Activated CD4-positive, alpha-beta T cell treated with anti-CD3 and anti-CD28 coated beads, Interleukin-2, amount 10 ng/mL, durations not matched to agents 7 days and 5 days (primary cell): ENCODE measurements around the gene ZNF77. TPM values are rescaled to one million over a fixed set of nuclear protein-coding genes. Genes with fewer than 3 reads are reported as not detected.
"Not testable (repeated sequence)": the region's sequence is repeated elsewhere in the genome, so short reads cannot be mapped to it uniquely, and the experiment has no call there.

Source experiments
- CTCF ChIA-PET: fragments of 350-600 bp; sonication (Branson Sonifier 250); formaldehyde crosslinking; loops from one replicate; lab custom pipeline; 2021; ENCODE audit warnings: antibody characterized with exemption; lab: Charles Lee
- POLR2A ChIA-PET: fragments of 350-600 bp; sonication (Branson Sonifier 250); formaldehyde crosslinking; loops from one replicate; lab custom pipeline; 2021; ENCODE audit warnings: antibody characterized with exemption; lab: Charles Lee
- DNase-seq: peaks from one replicate; pipeline ENCODE4 v3.0.0-alpha.2; 2020
- H3K27ac Mint-ChIP-seq: one replicate; pipeline ENCODE4 v1.8.0; 2021; ENCODE audit warnings: mild to moderate bottlenecking, moderate library complexity, mixed read lengths
- H3K27me3 Mint-ChIP-seq: one replicate; pipeline ENCODE4 v1.8.0; 2021; ENCODE audit warnings: mixed read lengths
- H3K36me3 Mint-ChIP-seq: one replicate; pipeline ENCODE4 v1.8.0; 2021; ENCODE audit warnings: low read depth, mixed read lengths
- H3K4me1 Mint-ChIP-seq: one replicate; pipeline ENCODE4 v1.8.0; 2021; ENCODE audit warnings: mixed read lengths
- H3K4me3 Mint-ChIP-seq: one replicate; pipeline ENCODE4 v1.8.0; 2021; ENCODE audit warnings: mild to moderate bottlenecking, moderate library complexity, mixed read lengths
- H3K9me3 Mint-ChIP-seq: one replicate; pipeline ENCODE4 v1.8.0; 2021; ENCODE audit warnings: mixed read lengths
- total RNA-seq, 2 experiments: library from RNA; stranded (reverse); gene quantifications; one replicate each; pipeline ENCODE4 v1.2.3, GENCODE V29; 2021

Gene ZNF77
- total RNA-seq, 2 experiments from 2014 or later: 4.6 to 5.6 TPM

GRCh38 chr19:2935863-2936262 is 8.9 kb downstream of the ZNF77 start:
- POLR2A ChIA-PET, H3K4me1 Mint-ChIP-seq: not testable (repeated sequence)

GRCh38 chr19:2933490-2933910 is 11.3 kb downstream of the ZNF77 start:
- Mint-ChIP-seq H3K9me3 (peaks cover 38% of the 10 kb centered on the region), H3K36me3 (peaks cover 61% of the 10 kb centered on the region), H3K27me3 (no peaks in the 10 kb centered on the region), H3K4me3 (no peak overlapping the region), H3K4me1 (no peaks in the 10 kb centered on the region), H3K27ac (no peak overlapping the region)
- POLR2A ChIA-PET: no interaction called here
- DNase-seq: no peak
- CTCF ChIA-PET: no interaction called here

More at GRCh38 chr19:2935863-2936262, 8.9 kb downstream of the ZNF77 start:
- H3K4me3 Mint-ChIP-seq, H3K27me3 Mint-ChIP-seq, CTCF ChIA-PET, H3K27ac Mint-ChIP-seq, DNase-seq: not testable (repeated sequence)
- Mint-ChIP-seq H3K9me3 (peaks cover 34% of the 10 kb centered on the region), H3K36me3 (peaks cover 62% of the 10 kb centered on the region)

GRCh38 chr19:2927032-2927430 is 17.7 kb downstream of the ZNF77 start:
- DNase-seq: no peak
- Mint-ChIP-seq H3K9me3 (peaks cover 20% of the 10 kb centered on the region), H3K4me3 (no peak overlapping the region), H3K4me1 (no peaks in the 10 kb centered on the region), H3K27me3 (no peaks in the 10 kb centered on the region), H3K27ac (no peak overlapping the region), H3K36me3 (peaks cover 17% of the 10 kb centered on the region)
- ChIA-PET CTCF (interaction anchor here (0.7 kb wide), 1 partner anchor 23 kb away, joined by 3 read pairs; no protein-coding TSS in a partner anchor), POLR2A (no interaction called here)

GRCh38 chr19:2926341-2927031 is 18.3 kb downstream of the ZNF77 start:
- no peak overlapping the region for H3K27ac Mint-ChIP-seq
- POLR2A ChIA-PET: no interaction called here
- CTCF ChIA-PET: no interaction called here
- peaks cover 17% of the 10 kb centered on the region for H3K9me3 Mint-ChIP-seq
- H3K27me3 Mint-ChIP-seq: no peaks in the 10 kb centered on the region
- no peaks in the 10 kb centered on the region for H3K4me1 Mint-ChIP-seq
- no peak overlapping the region for H3K4me3 Mint-ChIP-seq
- DNase-seq: no peak
- peaks cover 15% of the 10 kb centered on the region for H3K36me3 Mint-ChIP-seq

GRCh38 chr19:2923510-2923909 is 21.3 kb downstream of the ZNF77 start:
- POLR2A ChIA-PET: no interaction called here
- Mint-ChIP-seq H3K27me3 (no peaks in the 10 kb centered on the region), H3K36me3 (peaks cover 17% of the 10 kb centered on the region), H3K27ac (no peak overlapping the region), H3K4me1 (no peaks in the 10 kb centered on the region), H3K4me3 (no peak overlapping the region), H3K9me3 (peaks cover 18% of the 10 kb centered on the region)
- no peak for DNase-seq
- CTCF ChIA-PET: interaction anchor here (0.6 to 2.3 kb wide), 5 partner anchors 10 to 899 kb away, joined by 3 to 10 read pairs (median 3); no protein-coding TSS in a partner anchor

GRCh38 chr19:2922987-2923386 is 21.8 kb downstream of the ZNF77 start:
- POLR2A ChIA-PET: no interaction called here
- no peak overlapping the region for H3K4me3 Mint-ChIP-seq
- H3K27me3 Mint-ChIP-seq: no peaks in the 10 kb centered on the region
- CTCF ChIA-PET: interaction anchor here (0.6 to 2.3 kb wide), 4 partner anchors 10 to 269 kb away, joined by 3 to 10 read pairs (median 3); no protein-coding TSS in a partner anchor
- no peaks in the 10 kb centered on the region for H3K4me1 Mint-ChIP-seq
- H3K27ac Mint-ChIP-seq: no peak overlapping the region
- H3K9me3 Mint-ChIP-seq: peaks cover 20% of the 10 kb centered on the region
- H3K36me3 Mint-ChIP-seq: peaks cover 20% of the 10 kb centered on the region
- no peak for DNase-seq

GRCh38 chr19:2917275-2918184 is 27.2 kb downstream of the ZNF77 start:
- peaks cover 63% of the 10 kb centered on the region for H3K36me3 Mint-ChIP-seq
- POLR2A ChIA-PET: no interaction called here
- DNase-seq: no peak
- no peak overlapping the region for H3K4me3 Mint-ChIP-seq
- H3K27ac Mint-ChIP-seq: no peak overlapping the region
- no peaks in the 10 kb centered on the region for H3K27me3 Mint-ChIP-seq
- CTCF ChIA-PET: no interaction called here
- H3K4me1 Mint-ChIP-seq: no peaks in the 10 kb centered on the region
- H3K9me3 Mint-ChIP-seq: peaks cover 41% of the 10 kb centered on the region

GRCh38 chr19:2912306-2912705 is 32.5 kb downstream of the ZNF77 start:
- no peaks in the 10 kb centered on the region for H3K27me3 Mint-ChIP-seq

GRCh38 chr19:2906631-2907195 is 38.1 kb downstream of the ZNF77 start:
- ChIA-PET CTCF (no interaction called here), POLR2A (no interaction called here)
- H3K9me3 Mint-ChIP-seq: peaks cover 15% of the 10 kb centered on the region
- no peak overlapping the region for H3K4me3 Mint-ChIP-seq
- H3K27me3 Mint-ChIP-seq: no peaks in the 10 kb centered on the region
- H3K27ac Mint-ChIP-seq: no peak overlapping the region
- H3K36me3 Mint-ChIP-seq: peaks cover 16% of the 10 kb centered on the region
- no peak for DNase-seq
- H3K4me1 Mint-ChIP-seq: peaks cover 25% of the 10 kb centered on the region

More at GRCh38 chr19:2912306-2912705, 32.5 kb downstream of the ZNF77 start:
- no peak overlapping the region for H3K27ac Mint-ChIP-seq
- no peak for DNase-seq
- no peak overlapping the region for H3K4me3 Mint-ChIP-seq
- peaks cover 9% of the 10 kb centered on the region for H3K4me1 Mint-ChIP-seq
- peaks cover 62% of the 10 kb centered on the region for H3K36me3 Mint-ChIP-seq
- ChIA-PET POLR2A (no interaction called here), CTCF (interaction anchor here (1.0 to 2.6 kb wide), 3 partner anchors 12 to 39 kb away, joined by 3 to 10 read pairs (median 4); no protein-coding TSS in a partner anchor)
- peaks cover 45% of the 10 kb centered on the region for H3K9me3 Mint-ChIP-seq

- H3K9me3 Mint-ChIP-seq: peaks cover 13% of the 10 kb centered on the region
- H3K4me1 Mint-ChIP-seq: peaks cover 28% of the 10 kb centered on the region
- H3K36me3 Mint-ChIP-seq: peaks cover 12% of the 10 kb centered on the region
- no peaks in the 10 kb centered on the region for H3K27me3 Mint-ChIP-seq
- ChIA-PET POLR2A (no interaction called here), CTCF (no interaction called here)
- no peak overlapping the region for H3K4me3 Mint-ChIP-seq
- DNase-seq: no peak
- no peak overlapping the region for H3K27ac Mint-ChIP-seq
These were observed 38.8 kb downstream of the ZNF77 start for GRCh38 chr19:2905918-2906519.

- POLR2A ChIA-PET, CTCF ChIA-PET, H3K9me3 Mint-ChIP-seq: not testable (repeated sequence)
These were observed 41.4 kb downstream of the ZNF77 start for GRCh38 chr19:2903326-2903725.

GRCh38 chr19:2902590-2903218 is 42.1 kb downstream of the ZNF77 start:
- ChIA-PET POLR2A (no interaction called here), CTCF (no interaction called here)
- no peaks in the 10 kb centered on the region for H3K27me3 Mint-ChIP-seq
- peaks cover 7% of the 10 kb centered on the region for H3K9me3 Mint-ChIP-seq
- no peak overlapping the region for H3K27ac Mint-ChIP-seq
- H3K36me3 Mint-ChIP-seq: peaks cover 8% of the 10 kb centered on the region
- DNase-seq: no peak
- H3K4me3 Mint-ChIP-seq: no peak overlapping the region
- H3K4me1 Mint-ChIP-seq: peaks cover 26% of the 10 kb centered on the region

More at GRCh38 chr19:2903326-2903725, 41.4 kb downstream of the ZNF77 start:
- H3K27ac Mint-ChIP-seq, H3K27me3 Mint-ChIP-seq, DNase-seq, H3K36me3 Mint-ChIP-seq, H3K4me3 Mint-ChIP-seq: not testable (repeated sequence)
- peaks cover 26% of the 10 kb centered on the region for H3K4me1 Mint-ChIP-seq
